Spleen (tissue), 7 donors: Measurements from ENCODE around the gene TCF20.

Experiments
- CTCF ChIP-seq, 11 experiments: fragments of 200-600 bp in 7 of 11; fragments of 450-650 bp in 4 of 11; sonication (generic) in 4 of 11; IDR thresholded peaks in 8 of 11; conservative IDR thresholded peaks in 3 of 11; 1 replicate in 7 of 11; 2 replicates in 4 of 11; pipeline versions ENCODE4 v1.4.0 to v1.8.0; 2016 to 2021; ENCODE audit warnings: antibody characterized with exemption in 11 of 11, inconsistent platforms in 4 of 11, mild to moderate bottlenecking in 1 of 11
- POLR2A ChIP-seq, 3 donors: fragments of 450-650 bp; IDR thresholded peaks; one replicate each; pipeline ENCODE4 v1.5.1; 2017; ENCODE audit warnings: antibody characterized with exemption in 3 of 3, mild to moderate bottlenecking in 1 of 3
- donor health status: DM: no; HTN: no; CAD: no; lungs with moderate emphysema.
- donor health status: DM: no; HTN: no; CAD: no.
- donor health status: DM: no; HTN: no; CAD: no.

GRCh38 chr22:42272431-42272999 is 2.1 kb upstream of the TCF20 start:
- no peak for TF ChIP-seq CTCF (IDR thresholded peaks at IDR 0.05 in 8 of 11, conservative IDR thresholded peaks at IDR 0.05 in 3 of 11)
- no peak for TF ChIP-seq POLR2A (IDR thresholded peaks at IDR 0.05)
